Body of pancreas (tissue), 4 donors: ENCODE measurements around the gene PPM1H.

ENCODE experiments used
- POLR2A ChIP-seq, 3 donors: fragments of 450-650 bp; IDR thresholded peaks; one replicate each; pipeline ENCODE4 v1.6.1; 2016; ENCODE audit warnings: antibody characterized with exemption in 3 of 3, mild to moderate bottlenecking in 2 of 3
- TF ChIP-seq, protein P1 (sequence below), 7 experiments: fragments of 450-650 bp in 4 of 7; fragments of 200-600 bp in 3 of 7; sonication (generic) in 3 of 7; IDR thresholded peaks; one replicate each; pipeline ENCODE4 v1.5.1; 2016 to 2019; ENCODE audit warnings: antibody characterized with exemption in 7 of 7

- TF ChIP-seq, protein P1, sequence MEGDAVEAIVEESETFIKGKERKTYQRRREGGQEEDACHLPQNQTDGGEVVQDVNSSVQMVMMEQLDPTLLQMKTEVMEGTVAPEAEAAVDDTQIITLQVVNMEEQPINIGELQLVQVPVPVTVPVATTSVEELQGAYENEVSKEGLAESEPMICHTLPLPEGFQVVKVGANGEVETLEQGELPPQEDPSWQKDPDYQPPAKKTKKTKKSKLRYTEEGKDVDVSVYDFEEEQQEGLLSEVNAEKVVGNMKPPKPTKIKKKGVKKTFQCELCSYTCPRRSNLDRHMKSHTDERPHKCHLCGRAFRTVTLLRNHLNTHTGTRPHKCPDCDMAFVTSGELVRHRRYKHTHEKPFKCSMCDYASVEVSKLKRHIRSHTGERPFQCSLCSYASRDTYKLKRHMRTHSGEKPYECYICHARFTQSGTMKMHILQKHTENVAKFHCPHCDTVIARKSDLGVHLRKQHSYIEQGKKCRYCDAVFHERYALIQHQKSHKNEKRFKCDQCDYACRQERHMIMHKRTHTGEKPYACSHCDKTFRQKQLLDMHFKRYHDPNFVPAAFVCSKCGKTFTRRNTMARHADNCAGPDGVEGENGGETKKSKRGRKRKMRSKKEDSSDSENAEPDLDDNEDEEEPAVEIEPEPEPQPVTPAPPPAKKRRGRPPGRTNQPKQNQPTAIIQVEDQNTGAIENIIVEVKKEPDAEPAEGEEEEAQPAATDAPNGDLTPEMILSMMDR (IDR thresholded peaks at IDR 0.05) = no peak
- TF ChIP-seq POLR2A (IDR thresholded peaks at IDR 0.05) = no peak
Measured at GRCh38 chr12:62865937-62866336, 69.0 kb downstream of the PPM1H start.
